K562 (cell line): Measurements from ENCODE around the gene ITPKB. TPM values are rescaled to one million over a fixed set of nuclear protein-coding genes. Genes with fewer than 3 reads are reported as not detected.

Experiments used
- ATAC-seq: fragments of 200-7000 bp; cut with Tn5 transposase; 3 replicates; pipeline ENCODE4 v1.9.1; 2020; ENCODE audit warnings: moderate library complexity
- BruUV-seq: library from RNA; stranded (reverse); fragments of 400-500 nt; replicated peaks from 2 replicates; lab custom pipeline; 2021; lab: Mats Ljungman, UMichigan
- CTCF ChIA-PET: fragments of 300-600 bp; formaldehyde crosslinking; extraction: SDS; loops from one replicate; lab custom pipeline; 2021; ENCODE audit warnings: low intra/inter-chr PET ratio; lab: Yijun Ruan, JAX
- POLR2A ChIA-PET: fragments of 300-600, 350-650 bp; sonication (Branson Sonifier 250); formaldehyde crosslinking; extraction: SDS; loops from one replicate; lab custom pipeline; 2021; ENCODE audit warnings: antibody characterized with exemption, inconsistent platforms; lab: Yijun Ruan, JAX
- DNase-seq, 4 experiments: peaks; one replicate each; pipeline versions ENCODE4 v3.0.0 to v3.0.0-alpha.2; 2011 to 2018; ENCODE audit warnings: low spot score in 3 of 4, mixed read lengths in 3 of 4; ENCODE audit errors: extremely low read depth in 1 of 4
- FAIRE-seq: peaks from 2 replicates; lab custom pipeline; 2011; peaks lifted over from hg19 to GRCh38; lab: Jason Lieb, UNC
- H2AFZ ChIP-seq: 2 replicates; pipeline ENCODE4 v1.6.0; 2011; ENCODE audit warnings: low read depth, low read length, control low read depth, inconsistent platforms
- H3K27ac ChIP-seq: fragments of 200-600 bp; 3 replicates; pipeline ENCODE4 v1.8.0; 2011; ENCODE audit warnings: low read depth, mild to moderate bottlenecking, control low read depth, inconsistent platforms, low read length, moderate library complexity, mixed read lengths; ENCODE audit errors: extremely low read depth
- H3K27me3 ChIP-seq, 2 experiments: fragments of 300-600 bp in 1 of 2; 2 replicates in 1 of 2; 3 replicates in 1 of 2; pipeline versions ENCODE4 v1.6.0 to v1.8.0; 2011; ENCODE audit warnings: inconsistent platforms in 2 of 2, low read length in 2 of 2, mild to moderate bottlenecking in 1 of 2, mixed read lengths in 1 of 2, moderate library complexity in 1 of 2; ENCODE audit not compliant: control insufficient read depth in 2 of 2, insufficient read depth in 2 of 2
- H3K36me3 ChIP-seq: fragments of 300-600 bp; 3 replicates; pipeline ENCODE4 v1.8.0; 2011; ENCODE audit warnings: mild to moderate bottlenecking, low read length, inconsistent platforms; ENCODE audit not compliant: control insufficient read depth, insufficient read depth
- H3K4me1 ChIP-seq, 2 experiments: fragments of 200-600 bp in 1 of 2; replicated peaks in 1 of 2; 2 replicates in 1 of 2; 3 replicates in 1 of 2; pipeline versions ENCODE4 v1.5.1 to v1.8.0; 2011; ENCODE audit warnings: inconsistent platforms in 2 of 2, low read length in 2 of 2, mild to moderate bottlenecking in 1 of 2, mixed read lengths in 1 of 2, moderate library complexity in 1 of 2; ENCODE audit not compliant: control insufficient read depth in 2 of 2, insufficient read depth in 2 of 2
- H3K4me2 ChIP-seq: 2 replicates; pipeline ENCODE4 v1.6.1; 2011; ENCODE audit warnings: low read length, control low read depth, inconsistent platforms, mixed read lengths; ENCODE audit not compliant: insufficient read depth
- H3K4me3 ChIP-seq: fragments of 200-600 bp; sonication (generic), shearing (Covaris generic); 2 replicates; pipeline ENCODE4 v1.5.1; 2016; ENCODE audit warnings: control low read depth, inconsistent platforms
- H3K79me2 ChIP-seq: fragments of 200-600 bp; 3 replicates; pipeline ENCODE4 v1.8.0; 2011; ENCODE audit warnings: low read length, inconsistent platforms; ENCODE audit not compliant: control insufficient read depth, insufficient read depth
- H3K9ac ChIP-seq, 2 experiments: 2 replicates each; pipeline versions ENCODE4 v1.6.0 to v1.6.1; 2011; ENCODE audit warnings: low read depth in 2 of 2, low read length in 2 of 2, control low read depth in 1 of 2, inconsistent platforms in 1 of 2, mild to moderate bottlenecking in 1 of 2, mixed read lengths in 1 of 2; ENCODE audit not compliant: insufficient read depth in 1 of 2
- H3K9me1 ChIP-seq: one replicate; pipeline ENCODE4 v1.6.0; 2011; ENCODE audit warnings: inconsistent platforms, mild to moderate bottlenecking, low read length, moderate library complexity; ENCODE audit not compliant: control insufficient read depth, insufficient read depth
- H3K9me3 ChIP-seq: replicated peaks from 2 replicates; pipeline ENCODE4 v1.5.1; 2011; ENCODE audit warnings: low read depth, low read length, inconsistent platforms; ENCODE audit not compliant: control insufficient read depth, insufficient read depth
- H4K20me1 ChIP-seq: replicated peaks from 2 replicates; pipeline ENCODE4 v1.6.1; 2011; ENCODE audit warnings: low read length, inconsistent platforms, mixed read lengths; ENCODE audit not compliant: control insufficient read depth, insufficient read depth
- AFF1 ChIP-seq, 2 experiments: fragments of 450-650 bp; IDR thresholded peaks; 2 replicates each; pipeline ENCODE4 v1.6.1; 2018; ENCODE audit warnings: mild to moderate bottlenecking in 2 of 2, low read depth in 1 of 2; ENCODE audit not compliant: partially characterized antibody in 2 of 2
- BRF1 ChIP-seq: IDR thresholded peaks from 3 replicates; pipeline ENCODE4 v1.6.1; 2011; ENCODE audit warnings: borderline replicate concordance, mild to moderate bottlenecking; ENCODE audit not compliant: insufficient read length; ENCODE audit errors: extremely low read depth
- ELF4 ChIP-seq: fragments of 450-650 bp; formaldehyde crosslinking; IDR thresholded peaks from 2 replicates; pipeline ENCODE4 v1.4.0; 2022; ENCODE audit warnings: missing genetic modification characterization
- PHB ChIP-seq: fragments of 250-450 bp; sonication (Bioruptor Pico); IDR thresholded peaks from 2 replicates; pipeline ENCODE4 v1.5.0; 2021
- TFAM ChIP-seq: fragments of 250-450 bp; sonication (Bioruptor Pico); conservative IDR thresholded peaks from 2 replicates; pipeline ENCODE4 v1.5.0; 2021; ENCODE audit warnings: mild to moderate bottlenecking, moderate library complexity
- ZNF318 ChIP-seq, 2 experiments: fragments of 450-650 bp; IDR thresholded peaks; 2 replicates each; pipeline ENCODE4 v1.6.1; 2016; ENCODE audit warnings: mild to moderate bottlenecking in 2 of 2, borderline replicate concordance in 1 of 2, low read depth in 1 of 2, moderate library complexity in 1 of 2
- WGBS: fragments of 100-300 bp; shearing (Covaris generic); methylation state at CpG from one replicate; pipeline ENCODE4 v1.1.6; 2016; ENCODE audit warnings: low coverage, mixed read lengths; ENCODE audit not compliant: insufficient coverage; ENCODE audit errors: missing lambda C conversion rate; 5-methylcytosine and 5-hydroxymethylcytosine counted together
- in situ Hi-C: fragments of 300-500 bp; cut with MboI; formaldehyde crosslinking; loops from 4 replicates; pipeline ENCODE4 v1.15.0; 2018; ENCODE audit warnings: inconsistent platforms, mixed read lengths
- intact Hi-C: fragments of 100-400 bp; cut with micrococcal nuclease; formaldehyde crosslinking; loops from 2 replicates; pipeline ENCODE4 v1.14.2; 2022
- polyA plus RNA-seq, 8 experiments: library from polyadenylated mRNA; depleted of rRNA in 4 of 8; stranded (reverse) in 5 of 8; unstranded in 3 of 8; fragments of >200 nt; fragmentation: Nextera tagmentation in 2 of 8; fragmentation: Illumina TruSeq in 1 of 8; extraction: Ambion mirVana in 2 of 8; extraction: Trizol in 1 of 8; gene quantifications; 2 replicates each; pipeline versions ENCODE4 v1.2.1 to v1.2.3, GENCODE V29; 2011 to 2014; ENCODE audit warnings: inconsistent platforms in 1 of 8, missing spikeins in 1 of 8
- total RNA-seq, 7 experiments: library from RNA; depleted of rRNA in 6 of 7; stranded (reverse); fragments of >200 nt in 6 of 7; fragmentation: Illumina TruSeq in 2 of 7; extraction: Trizol in 2 of 7; gene quantifications; 2 replicates each; pipeline versions ENCODE4 v1.2.1 to v1.2.3, GENCODE V29; 2011 to 2021; ENCODE audit warnings: low replicate concordance in 1 of 7

The ITPKB gene
- total and polyA plus RNA-seq, 9 of the 15 experiments (the other 6 are each of a cell fraction or from before 2014, with no cell fraction given): 0.01 to 0.22 TPM; not detected in 7

GRCh38 chr1:226598455-226598849 is 140.6 kb downstream of the ITPKB start (continued):
- TF ChIP-seq AFF1 (IDR thresholded peaks at IDR 0.05; ENCODE audit: low read depth in 1 of 2, partially characterized antibody in 2 of 2): no peak

GRCh38 chr1:226597616-226598454 is 141.2 kb downstream of the ITPKB start:
- no peak for ATAC-seq
- ChIA-PET POLR2A (no interaction called here), CTCF (no interaction called here)
- Histone ChIP-seq H3K27ac (no peak overlapping the region), H2AFZ (no peak overlapping the region), H3K36me3 (no peaks in the 10 kb centered on the region), H3K4me1 (peaks cover 0 to 8% of the 10 kb centered on the region in 2 experiments; a peak in 1 of 5 replicates), H4K20me1 (peaks cover 5% of the 10 kb centered on the region; the same call in 1 of the 2 replicates), H3K4me3 (no peak overlapping the region), H3K79me2 (no peaks in the 10 kb centered on the region), H3K9me3 (no peaks in the 10 kb centered on the region), H3K9me1 (no peaks in the 10 kb centered on the region), H3K4me2 (no peak overlapping the region), H3K9ac (no peak overlapping the region), H3K27me3 (peaks cover 45 to 88% of the 10 kb centered on the region in 2 experiments)
- 5% methylated on average over 5 of the region's 5 CpGs for WGBS
- DNase-seq: no peak
- intact Hi-C loops (no loop called here), in situ Hi-C loops (no loop called here)
- no TSS peak for BruUV-seq
- no peak for FAIRE-seq
- TF ChIP-seq TFAM (CRISPR knock-in tag): no peak
- no peak for TF ChIP-seq PHB (CRISPR knock-in tag)
- no peak for TF ChIP-seq ZNF318 (IDR thresholded peaks at IDR 0.05; ENCODE audit: borderline replicate concordance in 1 of 2, low read depth in 1 of 2)
- TF ChIP-seq BRF1: no peak
- TF ChIP-seq ELF4: no peak
